GM12874 (cell line): ENCODE results near the gene RHBDD2.

Source experiments
- CTCF ChIP-seq: IDR thresholded peaks from 2 replicates; pipeline ENCODE4 v1.5.1; 2011; ENCODE audit warnings: low read depth, mild to moderate bottlenecking, control low read depth, low read length, moderate library complexity; ENCODE audit not compliant: insufficient read depth

RHBDD2 gene

DNA sequence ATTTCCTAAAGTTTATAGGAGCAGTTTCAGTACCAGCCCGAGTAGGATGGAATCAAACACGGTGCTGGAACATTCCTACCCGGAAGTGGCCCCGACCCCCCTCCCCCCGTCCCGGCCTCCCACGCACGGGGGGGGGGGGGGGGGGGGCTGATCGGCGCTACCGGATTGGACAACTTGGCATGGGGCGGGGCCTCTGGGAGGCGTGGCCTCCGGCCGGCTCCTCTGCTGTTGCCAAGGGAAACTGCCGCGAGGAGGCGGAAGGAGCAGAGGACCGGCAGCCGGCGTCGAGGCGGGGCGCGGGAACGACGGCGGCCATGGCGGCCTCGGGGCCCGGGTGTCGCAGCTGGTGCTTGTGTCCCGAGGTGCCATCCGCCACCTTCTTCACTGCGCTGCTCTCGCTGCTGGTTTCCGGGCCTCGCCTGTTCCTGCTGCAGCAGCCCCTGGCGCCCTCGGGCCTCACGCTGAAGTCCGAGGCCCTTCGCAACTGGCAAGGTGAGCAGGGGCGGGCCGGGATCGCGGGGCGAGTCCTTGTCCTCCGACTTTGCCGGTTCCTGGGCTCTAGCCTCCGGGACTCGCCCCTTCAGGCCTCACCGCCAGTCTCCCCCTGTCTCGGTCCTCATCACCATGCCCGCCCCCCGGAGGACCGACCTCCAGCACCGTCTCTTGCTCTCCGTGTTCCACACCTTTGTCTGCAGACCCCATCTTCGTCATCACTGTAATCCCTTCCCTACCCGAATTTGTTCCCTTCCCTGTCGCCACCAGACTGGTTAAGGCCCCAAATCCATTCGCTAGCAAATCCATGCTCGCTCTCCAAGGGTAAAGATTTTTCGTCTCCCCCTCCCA lies at the start of gene RHBDD2:
RHBDD2 (plus strand) TSS at position 266 of the 843 bp plus-strand sequence; CDS start at position 315, 49 bp downstream.
- TF ChIP-seq CTCF: no peak

DNA sequence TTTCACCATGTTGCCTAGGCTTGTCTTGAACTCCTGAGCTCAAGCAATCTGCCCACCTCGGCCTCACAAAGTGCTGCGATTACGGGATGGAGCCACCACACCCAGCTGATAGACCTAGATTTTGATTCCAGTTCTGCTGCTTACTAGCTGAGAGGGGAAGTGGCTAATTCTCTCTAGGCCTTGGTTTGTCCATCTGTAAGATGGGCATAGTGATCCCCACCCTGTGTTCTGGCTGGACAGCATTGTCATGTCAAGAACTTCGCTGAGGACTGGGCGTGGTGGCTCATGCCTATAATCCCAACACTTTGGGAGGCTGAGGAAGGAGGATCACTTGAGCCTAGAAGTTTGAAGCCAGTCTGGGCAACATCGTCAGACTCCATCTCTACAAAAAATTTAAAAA lies 47.9 kb upstream of the RHBDD2 start:
- TF ChIP-seq CTCF: no peak

DNA sequence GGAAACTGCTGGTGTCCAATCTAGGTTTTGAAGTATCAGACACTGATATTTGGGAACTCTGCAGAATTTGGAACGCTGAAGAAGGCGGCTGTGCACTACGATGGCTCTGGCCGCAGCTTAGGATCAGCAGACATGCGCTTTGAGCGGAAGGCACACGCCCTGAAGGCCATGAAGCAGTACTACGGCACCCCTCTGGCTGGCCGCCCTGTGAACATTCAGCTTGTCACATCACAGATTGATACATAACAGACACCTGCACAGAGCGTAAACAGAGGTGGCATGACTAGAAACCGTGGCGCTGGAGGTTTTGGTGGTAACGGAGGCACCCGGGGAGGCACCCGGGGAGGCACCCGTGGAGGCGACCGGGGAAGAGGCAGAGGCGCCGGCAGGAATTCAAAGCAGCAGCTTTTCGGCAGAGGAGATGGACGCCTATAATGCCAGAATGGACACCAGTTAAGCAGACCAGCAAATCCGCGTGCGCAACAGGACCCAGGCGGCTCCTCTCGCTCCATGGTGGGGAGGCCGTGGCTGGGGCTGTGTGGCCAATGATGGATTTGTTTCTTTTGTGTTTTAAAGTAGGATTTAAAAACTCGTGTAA lies 43.0 kb upstream of the RHBDD2 start:
- no peak for TF ChIP-seq CTCF

GRCh38 chr7:75836798-75837197 lies 42.0 kb upstream of the RHBDD2 start:
- no peak for TF ChIP-seq CTCF

GRCh38 chr7:75840029-75840428 lies 38.8 kb upstream of the RHBDD2 start:
- TF ChIP-seq CTCF: no peak

DNA sequence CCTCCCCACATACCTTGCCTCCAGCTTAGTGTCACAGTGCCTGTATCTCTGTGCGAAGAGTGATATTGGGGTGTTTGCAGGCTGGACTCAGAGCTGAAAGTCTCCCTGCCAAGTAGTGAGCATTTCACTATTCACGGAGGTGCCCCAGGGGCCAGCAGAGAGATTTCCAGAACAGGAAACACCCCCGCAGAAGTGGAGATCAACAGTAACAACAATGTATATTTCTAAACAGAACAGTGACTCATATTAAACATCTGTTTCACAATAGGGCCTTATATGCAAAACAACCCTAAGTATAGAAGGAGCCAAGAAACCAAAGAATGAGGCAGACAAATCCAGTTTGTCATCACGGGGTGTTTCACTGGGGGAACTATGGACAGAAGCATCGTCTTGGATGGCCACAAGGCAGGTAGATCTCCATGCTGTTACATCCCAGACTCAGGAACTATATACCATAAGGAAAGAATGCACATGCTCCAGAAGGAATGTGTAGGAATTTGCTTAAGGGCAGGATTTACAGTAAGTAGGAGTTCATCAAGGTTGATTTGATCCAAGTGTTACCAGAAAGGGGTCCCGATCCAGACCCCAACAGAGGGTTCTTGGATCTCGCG lies 35.9 kb upstream of the RHBDD2 start:
- no peak for TF ChIP-seq CTCF

DNA sequence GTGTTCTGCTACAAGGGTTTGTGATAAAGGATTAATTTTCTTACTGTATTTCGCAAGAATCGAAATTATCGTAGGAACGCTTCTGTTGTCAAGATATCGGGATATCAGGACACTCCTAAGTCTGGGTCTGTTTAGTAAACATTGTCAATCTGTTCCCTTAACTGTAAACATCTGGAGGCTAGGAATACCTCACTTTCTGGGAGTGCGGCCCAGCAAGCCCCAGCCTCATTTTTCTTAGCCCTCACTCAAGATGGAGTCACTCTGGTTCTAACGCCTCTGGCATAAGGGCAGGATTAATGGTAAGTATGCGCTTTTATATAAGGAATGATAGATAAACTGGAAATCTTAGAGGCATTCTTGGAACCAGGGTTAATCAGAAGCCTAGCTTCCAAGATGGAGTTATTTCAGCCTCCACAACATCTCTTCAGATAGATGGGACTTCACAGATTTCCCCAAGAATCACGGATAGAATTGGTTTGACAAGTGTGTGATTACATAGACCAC lies 35.2 kb upstream of the RHBDD2 start:
- no peak for TF ChIP-seq CTCF
